Measurements from ENCODE around the gene FBN2.

Gene FBN2

GRCh38 chr5:128274441-128274840 lies 263.6 kb downstream of the FBN2 start:
- Histone ChIP-seq H3K23ac (ENCODE audit: low read length) (no peak overlapping the region), H3K36me3 (ENCODE audit: control insufficient read depth in 1 of 2, insufficient read depth in 2 of 2, low read length in 2 of 2) (peaks cover 3 to 4% of the 10 kb centered on the region in 2 experiments), H3K27ac (ENCODE audit: low read depth, low read length) (no peak overlapping the region), H3K9me3 (ENCODE audit: insufficient read depth, low read depth, low read length) (no peaks in the 10 kb centered on the region), H3K27me3 (ENCODE audit: insufficient read depth, low read length) (no peaks in the 10 kb centered on the region), H3K4me1 (ENCODE audit: control insufficient read depth in 1 of 2, insufficient read depth in 2 of 2, low read length in 2 of 2) (peaks cover 2 to 3% of the 10 kb centered on the region in 2 experiments), H3K18ac (ENCODE audit: low read length) (no peak overlapping the region), H4K12ac (ENCODE audit: low read depth, low read length) (no peak overlapping the region), H2AK5ac (ENCODE audit: low read length) (no peak overlapping the region), H4K91ac (ENCODE audit: low read depth, low read length) (no peak overlapping the region), H3K9ac (ENCODE audit: low read length) (no peak overlapping the region), H3K79me1 (ENCODE audit: low read length) (no peaks in the 10 kb centered on the region), H3K4ac (ENCODE audit: low read depth, low read length) (no peak overlapping the region), H3K14ac (ENCODE audit: low read length) (no peak overlapping the region), H3K4me3 (ENCODE audit: low read depth, low read length) (no peak overlapping the region), H2BK120ac (ENCODE audit: insufficient read depth, low read length, poor library complexity) (no peak overlapping the region), H2BK5ac (ENCODE audit: low read depth, low read length, poor library complexity) (no peak overlapping the region), H2AFZ (ENCODE audit: insufficient read depth, low read length, poor library complexity) (no peak overlapping the region), H2BK12ac (ENCODE audit: low read length) (no peak overlapping the region), H4K8ac (ENCODE audit: low read depth, low read length) (no peak overlapping the region), H3K4me2 (ENCODE audit: low read length) (no peak overlapping the region), H3K79me2 (ENCODE audit: control insufficient read depth, insufficient read depth, low read length, poor library complexity) (no peaks in the 10 kb centered on the region)
- WGBS (ENCODE audit: extremely low coverage, insufficient coverage, insufficient read length), result no CpG with 5 or more reads among the region's 2 CpGs
- peak; percentile 48 to 73 for DNase-seq

- DNase-seq, result peak; percentile 73 to 90
- Histone ChIP-seq H3K9ac (ENCODE audit: low read length) (no peak overlapping the region), H3K36me3 (ENCODE audit: control insufficient read depth in 1 of 2, insufficient read depth in 2 of 2, low read length in 2 of 2) (peaks cover 3 to 4% of the 10 kb centered on the region in 2 experiments), H3K79me1 (ENCODE audit: low read length) (no peaks in the 10 kb centered on the region), H3K79me2 (ENCODE audit: control insufficient read depth, insufficient read depth, low read length, poor library complexity) (no peaks in the 10 kb centered on the region), H3K27ac (ENCODE audit: low read depth, low read length) (no peak overlapping the region), H3K9me3 (ENCODE audit: insufficient read depth, low read depth, low read length) (no peaks in the 10 kb centered on the region), H3K18ac (ENCODE audit: low read length) (no peak overlapping the region), H3K4me1 (ENCODE audit: control insufficient read depth in 1 of 2, insufficient read depth in 2 of 2, low read length in 2 of 2) (peaks cover 2 to 3% of the 10 kb centered on the region in 2 experiments), H2BK120ac (ENCODE audit: insufficient read depth, low read length, poor library complexity) (no peak overlapping the region), H2AFZ (ENCODE audit: insufficient read depth, low read length, poor library complexity) (no peak overlapping the region), H4K91ac (ENCODE audit: low read depth, low read length) (no peak overlapping the region), H3K4ac (ENCODE audit: low read depth, low read length) (no peak overlapping the region), H3K14ac (ENCODE audit: low read length) (no peak overlapping the region), H2BK5ac (ENCODE audit: low read depth, low read length, poor library complexity) (no peak overlapping the region), H4K12ac (ENCODE audit: low read depth, low read length) (no peak overlapping the region), H3K27me3 (ENCODE audit: insufficient read depth, low read length) (no peaks in the 10 kb centered on the region), H2AK5ac (ENCODE audit: low read length) (no peak overlapping the region), H2BK12ac (ENCODE audit: low read length) (no peak overlapping the region), H3K4me3 (ENCODE audit: low read depth, low read length) (no peak overlapping the region), H3K23ac (ENCODE audit: low read length) (no peak overlapping the region), H3K4me2 (ENCODE audit: low read length) (no peak overlapping the region), H4K8ac (ENCODE audit: low read depth, low read length) (no peak overlapping the region)
- WGBS (ENCODE audit: extremely low coverage, insufficient coverage, insufficient read length), result no CpG with 5 or more reads among the region's 5 CpGs
These were observed 264.3 kb downstream of the FBN2 start for GRCh38 chr5:128273736-128274135.

- no peak overlapping the region for H4K12ac ChIP-seq (ENCODE audit: low read depth, low read length)
- WGBS (ENCODE audit: extremely low coverage, insufficient coverage, insufficient read length), result no CpG with 5 or more reads among the region's 6 CpGs
- H3K18ac ChIP-seq (ENCODE audit: low read length), result no peak overlapping the region
- no peak overlapping the region for H2BK120ac ChIP-seq (ENCODE audit: insufficient read depth, low read length, poor library complexity)
- H2BK5ac ChIP-seq (ENCODE audit: low read depth, low read length, poor library complexity), result no peak overlapping the region
- H3K4ac ChIP-seq (ENCODE audit: low read depth, low read length), result no peak overlapping the region
- no peak overlapping the region for H3K4me3 ChIP-seq (ENCODE audit: low read depth, low read length)
- no peak overlapping the region for H3K23ac ChIP-seq (ENCODE audit: low read length)
- DNase-seq, result peak; percentile 79 to 96
- no peaks in the 10 kb centered on the region for H3K27me3 ChIP-seq (ENCODE audit: insufficient read depth, low read length)
- no peak overlapping the region for H2AK5ac ChIP-seq (ENCODE audit: low read length)
- no peak overlapping the region for H3K27ac ChIP-seq (ENCODE audit: low read depth, low read length)
- no peak overlapping the region for H3K14ac ChIP-seq (ENCODE audit: low read length)
- H3K36me3 ChIP-seq (ENCODE audit: control insufficient read depth in 1 of 2, insufficient read depth in 2 of 2, low read length in 2 of 2), result peaks cover 0 to 1% of the 10 kb centered on the region in 2 experiments
- no peak overlapping the region for H3K4me2 ChIP-seq (ENCODE audit: low read length)
- H2BK12ac ChIP-seq (ENCODE audit: low read length), result no peak overlapping the region
- peaks cover 2 to 3% of the 10 kb centered on the region in 2 experiments for H3K4me1 ChIP-seq (ENCODE audit: control insufficient read depth in 1 of 2, insufficient read depth in 2 of 2, low read length in 2 of 2)
- H4K91ac ChIP-seq (ENCODE audit: low read depth, low read length), result no peak overlapping the region
- no peaks in the 10 kb centered on the region for H3K79me2 ChIP-seq (ENCODE audit: control insufficient read depth, insufficient read depth, low read length, poor library complexity)
- H3K9ac ChIP-seq (ENCODE audit: low read length), result no peak overlapping the region
- H4K8ac ChIP-seq (ENCODE audit: low read depth, low read length), result no peak overlapping the region
- no peaks in the 10 kb centered on the region for H3K79me1 ChIP-seq (ENCODE audit: low read length)
- H2AFZ ChIP-seq (ENCODE audit: insufficient read depth, low read length, poor library complexity), result no peak overlapping the region
- H3K9me3 ChIP-seq (ENCODE audit: insufficient read depth, low read depth, low read length), result no peaks in the 10 kb centered on the region
These were observed 266.1 kb downstream of the FBN2 start for GRCh38 chr5:128271859-128272464.

GRCh38 chr5:128271071-128271470 lies 267.0 kb downstream of the FBN2 start:
- no peak overlapping the region for H3K9ac ChIP-seq (ENCODE audit: low read length)
- H3K36me3 ChIP-seq (ENCODE audit: control insufficient read depth in 1 of 2, insufficient read depth in 2 of 2, low read length in 2 of 2), result peaks cover 0 to 1% of the 10 kb centered on the region in 2 experiments
- no peak overlapping the region for H2BK120ac ChIP-seq (ENCODE audit: insufficient read depth, low read length, poor library complexity)
- no peak overlapping the region for H2AFZ ChIP-seq (ENCODE audit: insufficient read depth, low read length, poor library complexity)
- no peak overlapping the region for H2AK5ac ChIP-seq (ENCODE audit: low read length)
- no peak for DNase-seq
- no peak overlapping the region for H2BK5ac ChIP-seq (ENCODE audit: low read depth, low read length, poor library complexity)
- no peak overlapping the region for H3K27ac ChIP-seq (ENCODE audit: low read depth, low read length)
- no peak overlapping the region for H3K14ac ChIP-seq (ENCODE audit: low read length)
- no peaks in the 10 kb centered on the region for H3K27me3 ChIP-seq (ENCODE audit: insufficient read depth, low read length)
- H3K4me2 ChIP-seq (ENCODE audit: low read length), result no peak overlapping the region
- H3K23ac ChIP-seq (ENCODE audit: low read length), result no peak overlapping the region
- H3K18ac ChIP-seq (ENCODE audit: low read length), result no peak overlapping the region
- no peaks in the 10 kb centered on the region for H3K9me3 ChIP-seq (ENCODE audit: insufficient read depth, low read depth, low read length)
- no peaks in the 10 kb centered on the region for H3K79me2 ChIP-seq (ENCODE audit: control insufficient read depth, insufficient read depth, low read length, poor library complexity)
- no peak overlapping the region for H4K12ac ChIP-seq (ENCODE audit: low read depth, low read length)
- no peak overlapping the region for H4K91ac ChIP-seq (ENCODE audit: low read depth, low read length)
- no peak overlapping the region for H2BK12ac ChIP-seq (ENCODE audit: low read length)
- no peak overlapping the region for H4K8ac ChIP-seq (ENCODE audit: low read depth, low read length)
- H3K4me3 ChIP-seq (ENCODE audit: low read depth, low read length), result no peak overlapping the region
- no CpG with 5 or more reads among the region's 3 CpGs for WGBS (ENCODE audit: extremely low coverage, insufficient coverage, insufficient read length)
- no peak overlapping the region for H3K4ac ChIP-seq (ENCODE audit: low read depth, low read length)
- peaks cover 2 to 3% of the 10 kb centered on the region in 2 experiments for H3K4me1 ChIP-seq (ENCODE audit: control insufficient read depth in 1 of 2, insufficient read depth in 2 of 2, low read length in 2 of 2)
- H3K79me1 ChIP-seq (ENCODE audit: low read length), result no peaks in the 10 kb centered on the region

Measured in trophoblast cell (in vitro differentiated cells and primary cell).